GM12891 (cell line): ENCODE data around the gene DNM2.

ENCODE experiments used
- POLR2A ChIP-seq: IDR thresholded peaks from 2 replicates; pipeline ENCODE4 v1.6.1; 2011; ENCODE audit warnings: low read depth, low read length, control low read depth
- POLR2AphosphoS5 ChIP-seq: IDR thresholded peaks from 2 replicates; pipeline ENCODE4 v1.6.1; 2011; ENCODE audit warnings: low read depth, low read length, control low read depth
- POU2F2 ChIP-seq: IDR thresholded peaks from 2 replicates; pipeline ENCODE4 v1.6.1; 2011; ENCODE audit warnings: low read depth, mild to moderate bottlenecking, control low read depth, low read length, moderate library complexity
- SPI1 ChIP-seq: IDR thresholded peaks from 2 replicates; pipeline ENCODE4 v1.6.1; 2011; ENCODE audit warnings: low read depth, low read length, control low read depth
- TAF1 ChIP-seq: IDR thresholded peaks from 2 replicates; pipeline ENCODE4 v1.6.1; 2011; ENCODE audit warnings: low read depth, low read length, control low read depth

DNA sequence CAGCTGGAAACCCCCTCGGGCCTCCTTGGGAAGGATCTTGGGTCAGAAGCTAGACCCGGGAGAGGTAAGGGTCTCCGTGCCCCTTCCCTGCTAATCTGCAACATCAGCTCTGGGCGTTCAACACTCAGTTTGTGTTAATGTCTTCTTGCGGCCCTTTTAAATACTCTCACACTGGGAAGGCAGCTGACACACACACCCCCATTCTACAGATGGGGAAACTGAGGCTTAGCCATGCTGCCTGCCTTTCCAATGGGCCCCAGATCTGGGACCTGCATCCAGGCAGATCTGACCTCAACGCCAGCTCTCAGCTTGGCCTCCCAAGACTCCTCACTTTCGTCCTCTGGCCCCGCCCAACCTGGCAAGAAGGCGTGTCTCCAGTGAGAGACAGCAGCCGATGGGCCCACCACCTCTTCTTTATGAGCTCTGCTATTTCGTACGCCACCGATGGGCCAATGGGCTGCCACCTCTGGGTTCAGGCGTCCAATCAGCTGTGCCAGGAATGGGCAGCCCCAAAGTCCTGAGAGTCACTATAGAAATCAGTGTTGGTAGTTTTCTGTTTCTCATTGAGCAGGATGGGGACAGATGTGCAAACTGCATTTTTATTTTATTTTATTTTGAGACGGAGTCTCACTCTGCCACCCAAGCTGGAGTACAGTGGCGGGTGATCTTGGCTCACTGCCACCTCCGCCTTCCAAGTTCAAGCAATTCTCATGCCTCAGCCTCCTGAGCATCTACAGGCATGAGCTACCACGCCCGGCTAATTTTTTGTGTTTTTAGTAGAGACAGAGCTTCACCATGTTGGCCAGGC is 43.8 kb downstream of the DNM2 start:
- TF ChIP-seq POLR2A (no peak), POLR2AphosphoS5 (no peak), TAF1 (no peak), SPI1 (no peak), POU2F2 (no peak)
